ENCODE measurements around the gene RAMP3. TPM values are rescaled to one million over a fixed set of nuclear protein-coding genes. Genes with fewer than 3 reads are reported as not detected.
"Not testable (repeated sequence)": the region's sequence is repeated elsewhere in the genome, so short reads cannot be mapped to it uniquely, and the experiment has no call there.

RAMP3 gene
- polyA plus RNA-seq, 2 of the 4 experiments (the other 2 are of a cell fraction): not detected

GRCh38 chr7:45203936-45204445 lies 46.4 kb downstream of the RAMP3 start:
- H3K4me3 ChIP-seq: no peak overlapping the region; the same call in 2 of the 3 replicates
- no peaks in the 10 kb centered on the region for H3K9me3 ChIP-seq
- peak overlapping the region; percentile 56 for H3K4me2 ChIP-seq
- ChIA-PET CTCF (interaction anchor here (1.2 kb wide), 1 partner anchor 13 kb away, joined by 4 read pairs; no protein-coding TSS in a partner anchor), POLR2A (no interaction called here)
- FAIRE-seq: no peak
- peaks cover 5% of the 10 kb centered on the region; the same call in 1 of the 3 replicates for H3K4me1 ChIP-seq
- ATAC-seq: no peak
- no peak for DNase-seq (ENCODE audit: low read depth in 1 of 2, low spot score in 1 of 2)
- no peak for TF ChIP-seq TP53 (CRISPR knock-in tag; IDR thresholded peaks at IDR 0.05)
- TF ChIP-seq CEBPB (IDR thresholded peaks at IDR 0.05): peak in 1 of 2 experiments; percentile 40; a peak in 1 of 4 replicates
- no peak for TF ChIP-seq MAFK (IDR thresholded peaks at IDR 0.05; ENCODE audit: partially characterized antibody)
- H3K27ac ChIP-seq: peak overlapping the region; percentile 9 to 20; a peak in 1 of 6 replicates
- WGBS (ENCODE audit: missing lambda C conversion rate): 28% methylated on average over 2 of the region's 2 CpGs

GRCh38 chr7:45206266-45206665 lies 48.7 kb downstream of the RAMP3 start:
- ATAC-seq; DNase-seq (ENCODE audit: low read depth in 1 of 2, low spot score in 1 of 2); H3K4me1 ChIP-seq; H3K4me2 ChIP-seq; FAIRE-seq; H3K4me3 ChIP-seq; H3K9me3 ChIP-seq; H3K27ac ChIP-seq; POLR2A ChIA-PET: not testable (repeated sequence)
- CTCF ChIA-PET: interaction anchor here (1.2 to 1.3 kb wide), 2 partner anchors 10 to 17 kb away, joined by 3 read pairs; no protein-coding TSS in a partner anchor
- WGBS (ENCODE audit: missing lambda C conversion rate): 46% methylated on average over 5 of the region's 5 CpGs

GRCh38 chr7:45209909-45210308 lies 52.3 kb downstream of the RAMP3 start:
- H3K9me3 ChIP-seq; CTCF ChIA-PET; H3K4me2 ChIP-seq; H3K4me3 ChIP-seq; H3K4me1 ChIP-seq; ATAC-seq; DNase-seq (ENCODE audit: low read depth in 1 of 2, low spot score in 1 of 2); POLR2A ChIA-PET; H3K27ac ChIP-seq; FAIRE-seq: not testable (repeated sequence)
- 14% methylated on average over 3 of the region's 3 CpGs for WGBS (ENCODE audit: missing lambda C conversion rate)

- DNase-seq (ENCODE audit: low read depth in 1 of 2, low spot score in 1 of 2): no peak
- no peak for ATAC-seq
- no peak overlapping the region for H3K4me2 ChIP-seq
- H3K4me1 ChIP-seq: no peaks in the 10 kb centered on the region
- ChIA-PET POLR2A (no interaction called here), CTCF (interaction anchor here (1.0 kb wide), 1 partner anchor 75 kb away, joined by 3 read pairs; no protein-coding TSS in a partner anchor)
- H3K4me3 ChIP-seq: no peak overlapping the region
- H3K9me3 ChIP-seq: no peaks in the 10 kb centered on the region; the same call in 2 of the 3 replicates
- 16% methylated on average over 4 of the region's 4 CpGs for WGBS (ENCODE audit: missing lambda C conversion rate)
- H3K27ac ChIP-seq: no peak overlapping the region
- TF ChIP-seq HOXB13 (CRISPR knock-in tag; IDR thresholded peaks at IDR 0.05; ENCODE audit: low read depth): no peak
- TF ChIP-seq REST (IDR thresholded peaks at IDR 0.05): no peak
- TF ChIP-seq RNF2 (IDR thresholded peaks at IDR 0.05; ENCODE audit: borderline replicate concordance, low read depth): no peak
- TF ChIP-seq ESRRA (IDR thresholded peaks at IDR 0.05; ENCODE audit: borderline replicate concordance, low read length): no peak
- TF ChIP-seq BCL3 (IDR thresholded peaks at IDR 0.05): no peak
- TF ChIP-seq CEBPB (IDR thresholded peaks at IDR 0.05): no peak
- FAIRE-seq: no peak
These were observed 53.5 kb downstream of the RAMP3 start for GRCh38 chr7:45211066-45211465.

GRCh38 chr7:45211958-45212357 lies 54.4 kb downstream of the RAMP3 start:
- ChIA-PET CTCF (interaction anchor here (0.9 to 1.1 kb wide), 2 partner anchors 49 to 76 kb away, joined by 3 to 4 read pairs; no protein-coding TSS in a partner anchor), POLR2A (no interaction called here)
- no peak for DNase-seq (ENCODE audit: low read depth in 1 of 2, low spot score in 1 of 2)
- no peak for FAIRE-seq
- no peak overlapping the region for H3K27ac ChIP-seq
- ATAC-seq: no peak
- no peak overlapping the region for H3K4me3 ChIP-seq
- 50% methylated on average over 2 of the region's 2 CpGs for WGBS (ENCODE audit: missing lambda C conversion rate)
- H3K4me2 ChIP-seq: no peak overlapping the region
- no peaks in the 10 kb centered on the region; the same call in 2 of the 3 replicates for H3K9me3 ChIP-seq
- no peaks in the 10 kb centered on the region for H3K4me1 ChIP-seq
- TF ChIP-seq BCL3 (IDR thresholded peaks at IDR 0.05) (no peak), ATOH8 (CRISPR knock-in tag; IDR thresholded peaks at IDR 0.05; ENCODE audit: low read depth) (no peak), SMC3 (IDR thresholded peaks at IDR 0.05) (no peak), NFE2L2 (conservative IDR thresholded peaks at IDR 0.05; ENCODE audit: low read length) (no peak), POLR2A (IDR thresholded peaks at IDR 0.05; ENCODE audit: low read length) (no peak), PHF8 (IDR thresholded peaks at IDR 0.05; ENCODE audit: borderline replicate concordance, low read depth) (no peak), REST (IDR thresholded peaks at IDR 0.05) (no peak), CBX8 (IDR thresholded peaks at IDR 0.05) (no peak)

Measured in A549 (cell line).